HG02798 (cell line): ENCODE results near the gene HMX1.

Experiments
- ATAC-seq: cut with Tn5 transposase; IDR thresholded peaks from one replicate; pipeline ENCODE4 v1.9.1; 2021; ENCODE audit warnings: mild to moderate bottlenecking; ENCODE audit not compliant: unreplicated experiment, poor library complexity

HMX1 gene

DNA sequence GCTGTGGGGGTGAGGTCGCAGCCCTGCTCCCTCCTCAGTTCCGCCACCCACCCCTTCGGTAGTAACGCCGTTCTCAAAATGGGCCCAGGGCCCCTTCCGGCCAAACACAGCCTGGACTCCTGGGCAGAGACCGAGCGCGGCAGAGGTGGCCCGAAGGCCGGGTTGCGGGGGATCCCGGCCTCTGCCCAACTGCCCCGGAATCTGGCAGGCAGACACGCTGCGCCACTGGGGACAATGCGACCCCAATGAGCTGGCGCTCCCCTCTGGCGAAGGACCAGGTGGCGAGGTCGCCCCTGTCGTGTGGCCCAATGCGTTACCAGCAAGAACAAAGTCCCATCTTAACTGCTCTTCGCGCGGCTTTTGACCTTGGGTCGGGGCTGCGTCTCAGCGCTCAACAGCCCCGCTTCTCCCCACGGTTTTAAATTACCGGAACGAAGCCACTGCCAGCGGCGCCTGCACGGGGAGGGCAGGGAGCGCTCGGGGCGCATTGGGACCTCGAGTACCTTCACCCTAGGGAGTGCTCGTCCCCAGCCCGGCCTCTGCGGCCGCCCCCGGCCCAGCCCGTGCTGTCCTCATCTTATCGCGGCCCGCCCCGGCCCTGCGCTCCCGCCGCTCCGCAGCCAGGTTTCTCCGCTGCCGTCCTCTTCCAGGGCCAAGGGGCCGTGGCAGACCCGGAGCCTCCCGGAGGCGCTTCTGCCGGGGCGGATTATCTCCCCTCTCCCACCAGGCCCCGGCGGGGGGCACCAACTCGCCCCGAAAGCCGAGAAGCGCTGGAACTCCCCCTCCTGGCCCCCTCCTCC, 22.2 kb upstream of the HMX1 start:
- no peak for ATAC-seq

DNA sequence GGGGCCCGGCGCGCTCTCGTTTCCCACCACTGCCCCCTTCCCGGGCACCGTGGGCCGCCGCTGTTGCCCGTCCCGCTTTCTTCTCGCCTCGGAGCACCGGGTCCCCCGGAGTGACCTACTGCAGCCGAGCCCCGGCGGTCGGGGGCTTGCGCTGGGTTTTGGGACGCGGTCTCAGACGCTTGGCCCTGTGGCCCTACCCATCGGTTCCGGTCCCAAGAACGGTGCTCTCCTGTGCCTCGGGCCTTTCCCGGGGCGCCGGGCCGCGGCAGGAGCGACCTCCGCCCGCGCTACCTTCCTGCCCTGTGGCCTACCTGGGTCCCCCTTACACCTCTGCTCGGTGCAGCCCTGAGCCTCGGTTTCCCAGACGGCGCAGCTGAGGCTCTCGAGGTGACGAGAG, 21.6 kb upstream of the HMX1 start:
- no peak for ATAC-seq

DNA sequence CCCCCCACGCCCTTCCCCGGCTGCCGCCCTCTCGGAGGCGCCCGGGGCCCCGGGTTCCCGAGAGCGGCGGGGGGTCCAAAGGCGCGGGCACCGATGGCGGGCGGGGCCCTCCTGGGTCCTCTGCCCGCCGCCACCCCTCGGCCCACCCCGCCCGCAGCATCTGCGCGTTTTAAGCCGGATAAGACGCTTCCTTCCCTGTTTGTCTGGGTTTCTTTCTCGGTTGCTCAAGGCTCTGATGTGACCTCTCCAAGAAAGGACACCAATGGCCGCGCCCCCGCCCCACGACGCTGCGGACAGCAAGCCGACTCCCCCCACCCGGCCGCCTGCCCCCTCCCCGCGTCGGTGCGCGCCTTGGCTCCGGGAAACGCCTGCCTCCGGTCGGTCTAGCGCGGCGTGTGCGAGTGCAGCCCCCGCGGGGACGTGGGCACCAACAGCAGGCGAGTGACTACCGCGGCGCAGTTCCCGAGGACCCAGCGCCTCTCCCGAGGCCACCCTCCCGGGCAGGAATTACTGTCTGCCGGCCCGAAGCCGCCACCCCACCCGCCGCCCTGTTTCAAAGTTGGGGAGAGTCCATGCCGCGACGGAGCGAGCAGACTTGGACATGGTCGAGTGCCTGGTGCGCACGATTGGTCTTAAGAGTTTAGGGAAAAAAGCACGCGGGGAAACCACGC, 21.1 kb upstream of the HMX1 start:
- no peak for ATAC-seq

DNA sequence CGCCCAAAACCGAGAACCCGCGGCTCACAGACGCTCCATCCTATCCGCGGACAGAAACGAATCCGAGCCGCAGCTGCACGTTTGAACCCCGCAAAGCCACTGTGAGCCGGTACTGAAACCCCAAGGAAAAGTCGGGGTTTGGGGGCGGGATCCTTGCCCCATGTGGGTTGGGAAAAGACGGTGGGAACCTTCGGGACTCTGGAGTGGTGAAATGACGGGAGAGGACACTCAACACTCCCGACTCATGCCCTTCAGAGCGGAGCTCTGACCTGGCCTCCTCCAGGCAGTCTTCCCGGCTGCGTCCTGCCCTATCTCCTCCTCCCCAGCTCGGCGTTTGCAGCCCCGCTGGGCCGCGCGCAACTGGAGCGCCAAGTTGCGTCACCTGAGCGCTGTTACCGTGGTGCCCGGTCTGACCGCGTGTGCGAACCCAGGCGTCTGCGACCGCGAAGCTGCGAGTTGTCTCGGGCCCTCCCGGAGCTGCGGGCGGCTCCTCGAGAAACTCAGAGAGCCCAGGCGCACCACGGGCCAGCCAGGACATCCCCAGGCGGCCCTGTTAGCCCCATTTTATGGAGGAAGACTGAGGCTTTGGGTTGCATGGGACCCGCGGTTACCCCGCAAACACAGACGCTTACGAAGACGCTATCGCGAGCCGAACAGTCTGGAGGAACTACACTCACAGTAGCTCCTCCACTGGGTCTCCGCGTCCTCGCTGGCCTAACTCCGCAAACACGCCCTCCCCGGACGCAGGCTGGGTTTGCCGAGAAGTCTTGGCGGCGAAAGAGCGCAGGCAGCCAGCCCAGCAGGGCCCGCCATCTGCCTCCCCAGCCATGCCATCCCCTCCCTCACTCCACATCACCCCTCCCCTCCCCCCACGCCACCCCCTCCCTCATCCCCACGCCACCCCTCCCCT, 20.3 kb upstream of the HMX1 start:
- ATAC-seq = no peak

DNA sequence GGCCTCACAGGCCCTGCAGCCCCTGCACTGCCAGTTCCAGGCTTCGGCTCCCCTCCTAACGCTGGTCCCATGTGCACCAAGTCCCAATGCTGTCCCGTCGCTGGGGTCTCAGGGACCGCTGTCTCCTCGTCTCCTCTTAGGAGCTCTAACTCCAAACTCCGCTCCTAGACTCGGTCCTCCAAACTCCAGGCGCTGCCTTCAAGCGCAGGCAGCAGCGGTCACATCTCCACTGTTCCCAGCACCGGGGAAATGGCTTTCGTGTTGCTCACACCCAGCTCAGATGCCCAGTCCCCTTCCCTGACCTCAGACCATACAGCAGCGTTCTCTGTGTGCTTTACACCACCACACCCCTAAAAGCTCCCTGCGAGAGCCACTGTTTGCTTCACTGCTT, 19.6 kb upstream of the HMX1 start:
- ATAC-seq = no peak

DNA sequence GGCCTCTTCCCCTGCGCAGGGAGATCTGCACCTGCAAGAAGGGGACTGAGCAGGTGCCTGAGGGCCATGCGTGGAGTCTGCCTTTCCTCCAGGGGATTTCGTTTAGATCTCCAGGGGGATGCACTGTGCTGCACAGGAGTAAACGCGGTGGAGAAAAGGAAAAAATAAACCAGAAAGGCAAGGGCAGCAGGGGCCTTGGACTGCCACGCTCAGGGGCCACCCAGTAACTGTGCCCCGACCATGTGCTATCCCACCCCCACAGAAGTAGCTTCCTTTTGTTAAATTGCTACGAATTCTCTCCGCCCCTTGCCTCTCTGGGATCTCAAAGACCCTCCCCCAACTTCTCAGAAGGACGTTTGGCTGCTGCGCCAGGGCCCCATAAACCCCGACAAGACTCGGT, 17.2 kb upstream of the HMX1 start:
- ATAC-seq = no peak

DNA sequence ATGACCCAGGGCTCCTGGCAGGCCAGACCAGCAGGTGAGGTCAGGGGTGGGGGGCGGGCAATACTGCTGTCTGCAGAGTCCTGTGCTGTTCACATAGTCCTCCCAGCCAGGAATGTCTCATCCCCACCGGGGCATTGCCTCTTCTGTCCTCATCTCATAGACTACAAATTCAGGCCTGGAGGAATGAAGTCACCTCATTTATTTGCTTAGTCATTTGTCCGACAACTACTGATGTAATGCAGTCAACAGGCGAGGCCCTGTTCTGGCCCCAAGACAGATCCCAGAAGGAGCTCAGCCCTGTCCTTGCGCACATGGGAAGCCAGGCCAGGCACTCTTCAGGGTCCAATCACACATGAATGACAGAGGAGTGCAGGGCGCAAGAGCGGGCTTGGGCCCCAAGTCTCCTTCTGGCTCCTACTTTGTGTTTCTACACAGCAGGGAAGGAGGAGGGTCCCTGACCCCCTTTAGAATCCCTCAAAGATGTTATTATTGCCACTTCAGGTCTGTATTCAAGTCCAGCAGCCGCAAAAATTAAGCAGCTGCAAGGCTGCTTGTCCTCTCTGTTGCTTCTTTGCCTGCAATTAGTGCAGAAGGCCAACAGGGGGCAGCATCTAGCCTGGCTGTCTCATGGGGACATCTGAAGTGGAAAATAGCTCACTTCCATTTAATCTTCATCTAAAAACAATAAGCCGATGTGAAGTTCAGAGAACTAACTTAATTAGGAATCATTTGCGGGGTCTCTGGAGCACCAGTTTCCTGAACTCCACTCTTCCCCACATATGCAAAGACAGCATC, 15.2 kb upstream of the HMX1 start:
- no peak for ATAC-seq

DNA sequence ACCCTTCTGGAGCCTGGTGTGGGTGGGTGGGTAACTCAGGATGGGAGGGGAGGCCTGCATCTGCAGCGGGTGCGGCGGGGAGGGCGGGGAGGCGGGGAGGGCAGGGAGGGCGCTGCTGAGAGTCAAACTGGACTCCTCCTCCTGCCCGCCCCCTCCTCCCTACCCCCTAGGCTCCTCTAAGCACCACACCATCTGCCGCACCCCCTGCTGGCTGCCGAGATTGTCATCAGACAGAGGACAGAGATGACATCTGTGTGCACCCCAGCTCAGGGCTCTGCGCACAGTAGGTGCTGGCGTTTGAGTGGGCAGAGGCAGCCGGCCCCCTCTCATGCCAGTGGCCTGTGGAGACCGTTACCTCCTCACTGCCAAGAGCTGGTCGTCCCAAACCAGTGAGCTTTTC, 10.6 kb upstream of the HMX1 start:
- ATAC-seq = no peak

DNA sequence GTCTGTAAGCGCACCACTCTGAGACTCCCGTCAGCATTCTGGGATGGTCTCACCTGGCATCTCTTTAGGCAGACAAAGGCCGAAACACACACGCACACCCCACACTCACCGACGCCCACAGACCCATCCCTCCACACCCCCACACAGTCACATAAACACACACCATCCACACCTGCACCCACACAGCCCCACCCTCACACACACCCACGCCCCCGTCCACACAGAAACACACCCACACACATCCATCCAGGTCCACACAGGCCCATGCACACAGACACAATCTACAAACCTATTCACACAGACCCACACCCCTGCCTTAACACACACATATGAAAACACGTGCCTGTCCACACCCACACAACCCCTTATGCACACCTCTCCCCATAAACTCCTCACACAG, 9.2 kb upstream of the HMX1 start:
- ATAC-seq = no peak

DNA sequence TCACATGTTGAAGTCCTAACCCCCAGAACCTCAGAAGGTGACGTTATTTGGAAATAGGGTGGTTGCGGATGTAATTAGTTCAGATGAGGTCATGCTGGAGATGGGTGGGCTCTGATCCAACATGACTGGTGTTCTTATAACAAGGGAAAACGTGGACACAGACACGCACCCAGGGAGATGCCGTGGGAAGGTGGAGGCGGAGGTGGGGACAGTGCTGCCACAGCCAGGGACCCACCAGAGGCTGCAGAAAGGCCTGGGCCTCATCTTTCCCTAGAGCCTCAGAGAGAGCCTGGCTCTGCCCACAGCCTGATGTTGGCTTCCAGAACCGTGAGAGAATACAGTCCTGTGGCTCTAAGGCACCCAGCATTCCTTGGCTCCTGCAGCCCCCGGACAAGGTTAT, 7.9 kb upstream of the HMX1 start:
- ATAC-seq = no peak

DNA sequence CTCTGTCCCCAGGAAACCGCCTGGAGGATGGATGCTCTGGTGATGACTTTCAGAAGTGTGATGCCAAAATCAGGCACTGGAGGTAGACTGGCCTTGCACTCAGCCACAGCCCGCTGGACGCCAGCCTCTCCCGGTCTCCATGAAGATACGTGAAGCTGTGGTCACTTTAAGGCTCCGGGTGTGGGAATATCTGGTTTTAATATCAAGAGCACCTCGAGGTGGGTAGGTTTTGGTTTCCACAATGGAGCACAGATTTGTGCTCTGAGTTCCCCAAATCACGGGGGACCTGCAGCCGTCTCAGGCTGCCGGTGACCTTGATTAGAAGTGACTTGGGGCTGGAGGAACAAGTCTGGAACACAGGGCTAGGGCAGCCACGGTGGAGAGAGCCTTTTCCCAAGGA, 6.8 kb upstream of the HMX1 start:
- no peak for ATAC-seq

DNA sequence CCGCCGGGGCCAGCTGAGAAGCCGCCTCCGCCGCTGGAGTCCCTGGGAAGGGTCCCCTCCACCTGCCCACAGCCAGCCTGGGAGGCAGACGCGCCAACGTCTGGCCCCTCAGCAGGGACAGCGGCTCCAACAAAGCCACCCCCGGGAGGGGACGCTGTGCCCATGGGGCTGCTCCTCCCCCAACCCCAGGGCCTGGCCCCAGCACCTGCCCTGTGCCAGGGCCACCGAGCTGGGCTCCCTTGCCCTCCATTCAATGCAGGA, 6.1 kb upstream of the HMX1 start:
- no peak for ATAC-seq

DNA sequence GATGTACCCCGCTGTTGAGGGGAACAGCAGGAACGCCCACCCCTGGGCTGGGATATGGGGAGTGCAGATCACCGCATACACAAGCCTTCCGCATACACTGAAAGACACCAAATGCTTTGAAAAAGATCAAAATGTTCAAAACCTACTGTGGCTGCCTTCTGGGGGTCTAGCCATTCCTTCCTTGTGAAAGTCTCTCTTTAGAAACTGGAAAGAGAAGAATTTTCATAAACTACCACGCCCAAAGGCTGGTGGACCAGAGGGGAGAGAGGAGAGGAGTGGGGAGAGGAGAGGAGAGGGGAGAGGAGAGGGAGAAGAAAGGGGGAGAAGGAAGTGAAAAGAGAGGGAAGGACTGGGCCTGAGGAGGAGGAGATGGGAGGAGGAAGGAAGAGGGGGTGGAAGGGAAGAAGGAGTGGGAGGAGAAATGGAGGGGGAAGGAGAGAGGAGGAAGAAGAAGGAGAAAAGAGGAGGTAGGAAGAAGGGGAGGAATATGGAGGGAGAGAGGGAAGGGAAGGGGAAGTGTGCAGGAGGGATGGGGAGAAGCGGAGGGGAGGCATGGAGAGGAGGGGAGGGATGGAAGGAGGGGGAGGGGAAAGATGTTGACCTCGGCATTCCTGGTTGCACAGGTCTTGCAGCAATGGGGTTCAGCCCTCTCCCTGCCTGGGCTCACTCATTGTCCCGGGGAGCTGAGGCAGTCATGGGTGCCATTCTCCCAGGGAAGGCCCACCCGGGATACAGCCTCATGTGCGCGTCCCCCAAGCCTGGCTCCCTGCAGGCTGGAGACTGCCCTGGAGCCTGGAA, 5.5 kb upstream of the HMX1 start:
- no peak for ATAC-seq

DNA sequence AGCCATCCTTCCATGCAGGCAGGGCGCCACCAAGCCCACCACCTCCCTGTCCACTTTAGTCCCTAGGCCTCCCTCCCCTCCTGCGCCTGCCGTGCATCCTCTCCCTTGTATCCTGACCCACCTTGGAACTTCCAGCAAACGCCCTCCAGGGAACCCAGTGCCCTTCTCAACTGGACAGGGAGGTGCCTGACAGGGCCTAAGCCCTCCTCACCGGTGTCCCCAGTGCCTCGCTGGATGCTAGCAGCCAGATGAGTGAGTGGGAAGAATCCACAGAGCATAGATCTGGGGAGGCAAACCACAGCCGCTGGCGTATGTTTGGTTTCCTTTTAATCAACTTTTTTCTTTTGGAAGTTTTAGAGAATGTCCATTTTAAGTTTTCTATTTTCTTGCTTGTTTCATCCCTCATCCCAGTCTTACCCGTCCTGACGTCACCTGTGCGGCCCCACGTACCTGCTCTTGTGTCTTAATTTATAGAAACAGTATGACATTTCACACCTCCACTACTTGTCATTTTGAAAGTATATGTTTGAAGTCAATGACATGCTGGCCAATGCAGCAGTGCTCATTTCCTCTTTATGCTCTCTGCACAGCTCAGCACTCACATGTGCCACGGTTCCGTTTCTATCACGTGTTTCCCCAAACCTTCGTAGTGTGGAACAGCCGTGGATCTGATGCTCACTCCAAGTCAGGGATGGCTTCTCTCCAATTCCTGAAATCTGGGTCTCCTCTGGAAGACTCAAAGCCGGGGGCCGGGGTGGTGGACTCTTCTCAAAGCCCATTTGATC, 3.4 kb upstream of the HMX1 start:
- no peak for ATAC-seq

DNA sequence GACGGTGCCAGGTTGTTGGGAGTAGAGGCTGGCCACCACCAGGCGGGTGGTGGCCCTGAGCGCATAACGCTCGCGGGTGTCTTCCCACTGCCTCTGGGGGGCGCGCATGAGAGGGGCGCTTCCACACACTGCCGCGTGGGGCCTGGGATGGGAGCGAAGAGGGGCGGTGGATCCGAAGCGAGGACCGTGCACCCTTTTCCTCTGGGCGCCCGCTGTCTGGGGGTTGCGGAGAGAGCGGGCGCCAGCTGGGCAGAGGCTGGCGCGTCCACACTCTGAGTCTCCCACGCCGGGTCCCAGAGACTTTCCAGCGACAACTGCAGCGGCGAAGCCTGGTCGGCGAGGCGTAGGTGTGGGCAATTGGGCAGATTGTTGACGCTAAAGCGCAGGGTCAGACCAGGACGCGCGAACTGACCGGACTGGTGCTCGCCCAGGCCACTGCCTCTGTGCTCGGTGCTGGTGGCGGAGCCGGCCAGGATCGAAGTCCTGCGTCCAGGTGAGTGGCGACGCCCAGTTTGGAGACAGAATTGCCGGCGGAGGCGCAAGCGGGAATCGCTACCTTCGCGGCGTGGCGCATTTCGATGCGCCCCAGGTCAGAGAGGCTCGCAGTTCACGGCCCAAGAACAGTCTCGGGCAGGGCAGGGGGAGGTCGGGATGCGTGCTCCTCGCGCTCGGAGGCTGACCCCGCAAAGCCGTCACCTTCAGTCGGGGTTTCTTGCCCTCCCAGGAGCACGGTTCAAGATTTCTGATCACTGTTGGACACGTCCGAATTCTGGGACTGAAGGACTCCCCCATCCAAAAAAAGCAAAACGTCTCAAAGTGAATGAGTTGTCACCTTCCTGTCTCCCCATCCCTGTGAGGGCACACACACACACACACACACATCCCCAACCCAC, 2.6 kb upstream of the HMX1 start:
- ATAC-seq = no peak

DNA sequence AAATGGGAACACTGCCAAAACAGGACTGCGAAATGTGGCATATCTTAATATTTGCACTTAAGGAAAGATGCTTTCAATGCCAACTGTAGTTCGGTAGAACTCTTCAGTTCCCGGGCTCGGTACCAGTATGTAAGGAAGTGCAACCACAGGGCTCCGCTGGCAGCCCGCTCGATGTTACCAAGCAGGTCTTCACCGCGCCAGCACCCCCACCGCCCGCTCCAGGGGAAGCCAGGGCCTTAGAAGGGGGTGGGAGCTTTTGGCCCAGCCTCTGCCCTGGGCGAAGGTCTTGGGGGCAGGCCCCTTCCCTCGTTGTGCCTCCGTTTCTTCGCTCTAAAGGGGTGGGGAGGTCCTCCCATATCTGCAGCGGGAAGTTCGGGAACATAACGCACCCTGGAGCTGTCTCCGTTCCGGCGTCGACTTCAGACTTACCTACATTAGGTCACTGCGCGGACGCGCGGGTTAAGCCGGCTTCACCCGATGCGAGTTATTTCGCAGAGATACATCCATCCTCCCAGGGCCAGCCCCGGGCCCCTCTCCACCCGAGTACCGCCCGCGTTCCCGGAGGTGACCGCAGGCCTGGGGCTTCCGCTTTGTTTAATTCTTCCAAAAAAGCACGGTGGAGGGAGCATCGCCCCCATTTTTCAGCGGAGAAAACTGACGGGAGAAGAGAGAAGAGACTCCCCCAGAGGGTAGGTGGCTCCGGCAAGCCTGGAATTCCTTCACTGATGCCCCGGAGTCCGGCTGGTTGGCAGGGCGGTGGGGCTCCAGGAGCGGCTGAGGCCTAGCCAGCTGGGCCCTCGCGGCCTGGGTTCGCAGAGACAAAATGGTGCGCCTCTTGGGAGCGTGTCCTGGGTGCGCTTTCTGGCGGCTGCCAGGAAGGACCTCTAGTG, 1.0 kb upstream of the HMX1 start:
- ATAC-seq = no peak
